Esophagus muscularis mucosa (tissue), 3 donors: ENCODE measurements around the gene UCK1.

Source experiments
- POLR2A ChIP-seq: fragments of 450-650 bp; IDR thresholded peaks from one replicate; pipeline ENCODE4 v1.6.1; 2017; ENCODE audit warnings: antibody characterized with exemption, moderate library complexity, mild to moderate bottlenecking, low read depth
- TF ChIP-seq, protein P1 (sequence below), 3 experiments: fragments of 200-600 bp in 2 of 3; fragments of 450-650 bp in 1 of 3; sonication (generic) in 2 of 3; IDR thresholded peaks; one replicate each; pipeline ENCODE4 v1.5.1; 2017 to 2019; ENCODE audit warnings: antibody characterized with exemption in 3 of 3, mild to moderate bottlenecking in 2 of 3, moderate library complexity in 1 of 3

DNA sequence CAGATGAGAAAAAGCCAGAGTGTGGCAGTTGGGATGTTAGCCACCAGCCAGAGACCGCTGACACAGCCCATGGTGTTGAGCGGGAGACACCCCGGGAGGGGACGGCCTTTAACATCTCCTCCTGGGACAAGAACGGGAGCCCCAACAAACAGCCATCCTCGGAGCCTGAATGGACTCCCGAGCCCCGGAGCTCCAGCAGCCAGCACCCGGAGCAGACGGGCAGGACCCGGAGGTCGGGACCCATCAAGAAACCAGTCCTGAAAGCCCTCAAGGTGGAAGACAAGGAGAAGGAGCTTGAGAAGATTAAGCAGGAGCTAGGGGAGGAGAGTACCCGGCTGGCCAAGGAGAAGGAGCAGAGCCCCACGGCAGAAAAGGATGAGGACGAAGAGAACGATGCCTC, 56.4 kb downstream of the UCK1 start:
- TF ChIP-seq, protein P1, sequence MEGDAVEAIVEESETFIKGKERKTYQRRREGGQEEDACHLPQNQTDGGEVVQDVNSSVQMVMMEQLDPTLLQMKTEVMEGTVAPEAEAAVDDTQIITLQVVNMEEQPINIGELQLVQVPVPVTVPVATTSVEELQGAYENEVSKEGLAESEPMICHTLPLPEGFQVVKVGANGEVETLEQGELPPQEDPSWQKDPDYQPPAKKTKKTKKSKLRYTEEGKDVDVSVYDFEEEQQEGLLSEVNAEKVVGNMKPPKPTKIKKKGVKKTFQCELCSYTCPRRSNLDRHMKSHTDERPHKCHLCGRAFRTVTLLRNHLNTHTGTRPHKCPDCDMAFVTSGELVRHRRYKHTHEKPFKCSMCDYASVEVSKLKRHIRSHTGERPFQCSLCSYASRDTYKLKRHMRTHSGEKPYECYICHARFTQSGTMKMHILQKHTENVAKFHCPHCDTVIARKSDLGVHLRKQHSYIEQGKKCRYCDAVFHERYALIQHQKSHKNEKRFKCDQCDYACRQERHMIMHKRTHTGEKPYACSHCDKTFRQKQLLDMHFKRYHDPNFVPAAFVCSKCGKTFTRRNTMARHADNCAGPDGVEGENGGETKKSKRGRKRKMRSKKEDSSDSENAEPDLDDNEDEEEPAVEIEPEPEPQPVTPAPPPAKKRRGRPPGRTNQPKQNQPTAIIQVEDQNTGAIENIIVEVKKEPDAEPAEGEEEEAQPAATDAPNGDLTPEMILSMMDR (IDR thresholded peaks at IDR 0.05), result no peak
- no peak for TF ChIP-seq POLR2A
